ENCODE measurements around the gene DYRK1A. TPM values are rescaled to one million over a fixed set of nuclear protein-coding genes. Genes with fewer than 3 reads are reported as not detected.

Gene DYRK1A
- total RNA-seq, 1 experiment from 2014 or later, result 49.3 TPM

DNA sequence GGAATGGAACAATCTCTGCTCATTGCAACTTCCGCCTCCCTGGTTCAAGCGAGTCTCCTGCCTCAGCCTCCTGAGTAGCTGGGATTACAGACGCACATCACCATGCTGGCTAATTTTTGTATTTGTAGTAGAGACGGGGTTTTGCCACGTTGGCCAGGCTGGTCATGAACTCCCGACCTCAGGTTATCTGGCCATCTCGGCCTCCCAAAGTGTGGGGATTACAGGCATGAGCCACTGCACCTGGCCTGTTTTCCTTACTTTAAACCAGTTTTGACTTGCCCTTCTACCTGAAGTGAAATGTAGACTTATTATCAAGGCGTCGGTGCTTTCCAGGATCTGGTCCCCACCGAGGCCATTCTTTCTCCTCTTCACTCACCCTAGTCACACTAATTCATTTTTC is 141.8 kb downstream of the DYRK1A start:
- H3K9ac ChIP-seq (ENCODE audit: low read length), result no peak overlapping the region
- TF ChIP-seq, protein P1, sequence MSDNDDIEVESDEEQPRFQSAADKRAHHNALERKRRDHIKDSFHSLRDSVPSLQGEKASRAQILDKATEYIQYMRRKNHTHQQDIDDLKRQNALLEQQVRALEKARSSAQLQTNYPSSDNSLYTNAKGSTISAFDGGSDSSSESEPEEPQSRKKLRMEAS (IDR thresholded peaks at IDR 0.05), result no peak
- TF ChIP-seq, protein P2, sequence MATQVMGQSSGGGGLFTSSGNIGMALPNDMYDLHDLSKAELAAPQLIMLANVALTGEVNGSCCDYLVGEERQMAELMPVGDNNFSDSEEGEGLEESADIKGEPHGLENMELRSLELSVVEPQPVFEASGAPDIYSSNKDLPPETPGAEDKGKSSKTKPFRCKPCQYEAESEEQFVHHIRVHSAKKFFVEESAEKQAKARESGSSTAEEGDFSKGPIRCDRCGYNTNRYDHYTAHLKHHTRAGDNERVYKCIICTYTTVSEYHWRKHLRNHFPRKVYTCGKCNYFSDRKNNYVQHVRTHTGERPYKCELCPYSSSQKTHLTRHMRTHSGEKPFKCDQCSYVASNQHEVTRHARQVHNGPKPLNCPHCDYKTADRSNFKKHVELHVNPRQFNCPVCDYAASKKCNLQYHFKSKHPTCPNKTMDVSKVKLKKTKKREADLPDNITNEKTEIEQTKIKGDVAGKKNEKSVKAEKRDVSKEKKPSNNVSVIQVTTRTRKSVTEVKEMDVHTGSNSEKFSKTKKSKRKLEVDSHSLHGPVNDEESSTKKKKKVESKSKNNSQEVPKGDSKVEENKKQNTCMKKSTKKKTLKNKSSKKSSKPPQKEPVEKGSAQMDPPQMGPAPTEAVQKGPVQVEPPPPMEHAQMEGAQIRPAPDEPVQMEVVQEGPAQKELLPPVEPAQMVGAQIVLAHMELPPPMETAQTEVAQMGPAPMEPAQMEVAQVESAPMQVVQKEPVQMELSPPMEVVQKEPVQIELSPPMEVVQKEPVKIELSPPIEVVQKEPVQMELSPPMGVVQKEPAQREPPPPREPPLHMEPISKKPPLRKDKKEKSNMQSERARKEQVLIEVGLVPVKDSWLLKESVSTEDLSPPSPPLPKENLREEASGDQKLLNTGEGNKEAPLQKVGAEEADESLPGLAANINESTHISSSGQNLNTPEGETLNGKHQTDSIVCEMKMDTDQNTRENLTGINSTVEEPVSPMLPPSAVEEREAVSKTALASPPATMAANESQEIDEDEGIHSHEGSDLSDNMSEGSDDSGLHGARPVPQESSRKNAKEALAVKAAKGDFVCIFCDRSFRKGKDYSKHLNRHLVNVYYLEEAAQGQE (IDR thresholded peaks at IDR 0.05; ENCODE audit: low read depth), result no peak
- no peak for TF ChIP-seq ELF1 (IDR thresholded peaks at IDR 0.05; ENCODE audit: borderline replicate concordance, low read depth)
- no peak for TF ChIP-seq CBX3 (IDR thresholded peaks at IDR 0.05; ENCODE audit: low read depth)
- no peak for TF ChIP-seq ZNF274 (IDR thresholded peaks at IDR 0.05; ENCODE audit: low read depth, low read length)
- no peak for TF ChIP-seq EGR1 (IDR thresholded peaks at IDR 0.05; ENCODE audit: low read depth)
- TF ChIP-seq YY1 (IDR thresholded peaks at IDR 0.05; ENCODE audit: extremely low read depth, insufficient replicate concordance, low read depth, low read length), result no peak
- TF ChIP-seq ZFX (IDR thresholded peaks at IDR 0.05), result no peak
- no peak for TF ChIP-seq RAD21 (IDR thresholded peaks at IDR 0.05; ENCODE audit: low read depth)
- TF ChIP-seq SP1 (IDR thresholded peaks at IDR 0.05; ENCODE audit: low read depth), result no peak
- no peak for TF ChIP-seq EZH2phosphoT487 (IDR thresholded peaks at IDR 0.05; ENCODE audit: borderline replicate concordance)
- TF ChIP-seq, protein P3, sequence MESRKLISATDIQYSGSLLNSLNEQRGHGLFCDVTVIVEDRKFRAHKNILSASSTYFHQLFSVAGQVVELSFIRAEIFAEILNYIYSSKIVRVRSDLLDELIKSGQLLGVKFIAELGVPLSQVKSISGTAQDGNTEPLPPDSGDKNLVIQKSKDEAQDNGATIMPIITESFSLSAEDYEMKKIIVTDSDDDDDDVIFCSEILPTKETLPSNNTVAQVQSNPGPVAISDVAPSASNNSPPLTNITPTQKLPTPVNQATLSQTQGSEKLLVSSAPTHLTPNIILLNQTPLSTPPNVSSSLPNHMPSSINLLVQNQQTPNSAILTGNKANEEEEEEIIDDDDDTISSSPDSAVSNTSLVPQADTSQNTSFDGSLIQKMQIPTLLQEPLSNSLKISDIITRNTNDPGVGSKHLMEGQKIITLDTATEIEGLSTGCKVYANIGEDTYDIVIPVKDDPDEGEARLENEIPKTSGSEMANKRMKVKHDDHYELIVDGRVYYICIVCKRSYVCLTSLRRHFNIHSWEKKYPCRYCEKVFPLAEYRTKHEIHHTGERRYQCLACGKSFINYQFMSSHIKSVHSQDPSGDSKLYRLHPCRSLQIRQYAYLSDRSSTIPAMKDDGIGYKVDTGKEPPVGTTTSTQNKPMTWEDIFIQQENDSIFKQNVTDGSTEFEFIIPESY (IDR thresholded peaks at IDR 0.05; ENCODE audit: extremely low read depth, insufficient replicate concordance, low read length), result no peak
- TF ChIP-seq, protein P4, sequence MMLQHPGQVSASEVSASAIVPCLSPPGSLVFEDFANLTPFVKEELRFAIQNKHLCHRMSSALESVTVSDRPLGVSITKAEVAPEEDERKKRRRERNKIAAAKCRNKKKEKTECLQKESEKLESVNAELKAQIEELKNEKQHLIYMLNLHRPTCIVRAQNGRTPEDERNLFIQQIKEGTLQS (IDR thresholded peaks at IDR 0.05), result no peak
- TF ChIP-seq, protein P5, sequence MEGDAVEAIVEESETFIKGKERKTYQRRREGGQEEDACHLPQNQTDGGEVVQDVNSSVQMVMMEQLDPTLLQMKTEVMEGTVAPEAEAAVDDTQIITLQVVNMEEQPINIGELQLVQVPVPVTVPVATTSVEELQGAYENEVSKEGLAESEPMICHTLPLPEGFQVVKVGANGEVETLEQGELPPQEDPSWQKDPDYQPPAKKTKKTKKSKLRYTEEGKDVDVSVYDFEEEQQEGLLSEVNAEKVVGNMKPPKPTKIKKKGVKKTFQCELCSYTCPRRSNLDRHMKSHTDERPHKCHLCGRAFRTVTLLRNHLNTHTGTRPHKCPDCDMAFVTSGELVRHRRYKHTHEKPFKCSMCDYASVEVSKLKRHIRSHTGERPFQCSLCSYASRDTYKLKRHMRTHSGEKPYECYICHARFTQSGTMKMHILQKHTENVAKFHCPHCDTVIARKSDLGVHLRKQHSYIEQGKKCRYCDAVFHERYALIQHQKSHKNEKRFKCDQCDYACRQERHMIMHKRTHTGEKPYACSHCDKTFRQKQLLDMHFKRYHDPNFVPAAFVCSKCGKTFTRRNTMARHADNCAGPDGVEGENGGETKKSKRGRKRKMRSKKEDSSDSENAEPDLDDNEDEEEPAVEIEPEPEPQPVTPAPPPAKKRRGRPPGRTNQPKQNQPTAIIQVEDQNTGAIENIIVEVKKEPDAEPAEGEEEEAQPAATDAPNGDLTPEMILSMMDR (IDR thresholded peaks at IDR 0.05 in 2 of 3, conservative IDR thresholded peaks at IDR 0.05 in 1 of 3; ENCODE audit: borderline replicate concordance in 1 of 3, insufficient read depth in 1 of 3, low read depth in 2 of 3, low read length in 2 of 3), result no peak
- intact Hi-C loops (cut with micrococcal nuclease), result no loop called here
- ATAC-seq (no peak), DNase-seq (ENCODE audit: low read depth, low spot score) (no peak)
- no peak overlapping the region for H2AFZ ChIP-seq (ENCODE audit: low read depth, low read length, poor library complexity, severe bottlenecking)
- POLR2A ChIA-PET, result no interaction called here
- no peaks in the 10 kb centered on the region for H3K4me1 ChIP-seq (ENCODE audit: control insufficient read depth in 1 of 2, insufficient read depth in 2 of 2, low read length in 2 of 2)
- H3K27ac ChIP-seq (ENCODE audit: low read depth, low read length), result no peak overlapping the region
- RAD21 ChIA-PET (ENCODE audit: low non-redundant PET in 1 of 2, low total read pairs in 2 of 2, uncharacterized antibody in 2 of 2, unreplicated experiment in 2 of 2), result no interaction called here
- H3K79me2 ChIP-seq (ENCODE audit: insufficient read depth, low read length), result peaks cover 20% of the 10 kb centered on the region
- no TSS peak for BruUV-seq (replicated peaks)
- H3K4me2 ChIP-seq (ENCODE audit: low read length), result no peak overlapping the region
- no peaks in the 10 kb centered on the region for H4K20me1 ChIP-seq (ENCODE audit: insufficient read depth)
- H3K27me3 ChIP-seq (ENCODE audit: insufficient read depth, low read length), result no peaks in the 10 kb centered on the region
- CTCF ChIA-PET, result no interaction called here
- H3K9me2 ChIP-seq (ENCODE audit: insufficient read depth), result no peaks in the 10 kb centered on the region
- peaks cover 27 to 46% of the 10 kb centered on the region in 2 experiments for H3K36me3 ChIP-seq (ENCODE audit: control insufficient read depth in 1 of 2, insufficient read depth in 2 of 2, low read length in 2 of 2)
- no peaks in the 10 kb centered on the region for H3K9me3 ChIP-seq (ENCODE audit: control insufficient read depth in 1 of 2, insufficient read depth in 1 of 2, low read depth in 1 of 2, low read length in 2 of 2)
- H3K4me3 ChIP-seq (replicated peaks in 1 of 2; ENCODE audit: low read depth in 1 of 2, low read length in 2 of 2), result no peak overlapping the region
